MG63 (cell line): ENCODE data around the gene CRISP1. TPM values are rescaled to one million over a fixed set of nuclear protein-coding genes. Genes with fewer than 3 reads are reported as not detected.

ENCODE experiments used
- DNase-seq: peaks from one replicate; pipeline ENCODE4 v3.0.0-alpha.2; 2020
- H3K27me3 ChIP-seq: fragments of 250-450 bp; sonication (Bioruptor Pico); 2 replicates; pipeline ENCODE4 v1.5.1; 2020; ENCODE audit warnings: mild to moderate bottlenecking, moderate library complexity
- H3K36me3 ChIP-seq: fragments of 250-450 bp; sonication (Bioruptor Pico); 2 replicates; pipeline ENCODE4 v1.5.1; 2020; ENCODE audit warnings: mild to moderate bottlenecking, moderate library complexity
- H3K4me3 ChIP-seq: fragments of 250-450 bp; sonication (Bioruptor Pico); 2 replicates; pipeline ENCODE4 v1.5.1; 2020; ENCODE audit warnings: mild to moderate bottlenecking, moderate library complexity
- H3K9me3 ChIP-seq: fragments of 250-450 bp; sonication (Bioruptor Pico); 2 replicates; pipeline ENCODE4 v1.5.1; 2020; ENCODE audit warnings: mild to moderate bottlenecking, moderate library complexity
- total RNA-seq: library from RNA; depleted of rRNA; stranded (reverse); fragments of >200 nt; shearing (Covaris generic); gene quantifications from 2 replicates; pipeline ENCODE4 v1.2.3, GENCODE V29; 2014; ENCODE audit warnings: low replicate concordance; rRNA removed

Gene CRISP1
- total RNA-seq, 1 experiment from 2014 or later, result not detected

GRCh38 chr6:49790341-49790740 lies 76.0 kb downstream of the CRISP1 start:
- H3K27me3 ChIP-seq, result no peaks in the 10 kb centered on the region
- no peaks in the 10 kb centered on the region for H3K36me3 ChIP-seq
- no peak overlapping the region for H3K4me3 ChIP-seq
- no peak for DNase-seq
- no peaks in the 10 kb centered on the region for H3K9me3 ChIP-seq

GRCh38 chr6:49787176-49787575 lies 79.2 kb downstream of the CRISP1 start, which contains the start of gene PGK2:
TSS of gene PGK2 (minus strand) at chr6:49787285. CDS start at chr6:49787187, 98 bp downstream.
- DNase-seq, result peak; percentile 19

GRCh38 chr6:49784272-49784671 lies 82.1 kb downstream of the CRISP1 start:
- no peak for DNase-seq
- Histone ChIP-seq H3K9me3 (no peaks in the 10 kb centered on the region), H3K27me3 (no peaks in the 10 kb centered on the region), H3K36me3 (no peaks in the 10 kb centered on the region), H3K4me3 (no peak overlapping the region)

More at GRCh38 chr6:49787176-49787575, 79.2 kb downstream of the CRISP1 start, which contains the start of gene PGK2:
- H3K9me3 ChIP-seq, result no peaks in the 10 kb centered on the region
- no peak within 1 kb of the TSS for H3K4me3 ChIP-seq
- no peaks in the 10 kb centered on the region for H3K36me3 ChIP-seq
- H3K27me3 ChIP-seq, result no peaks in the 10 kb centered on the region

Other genes starting within 250 kb of the CRISP1 start
- not detected in 2 replicates for gene RHAG, start 229.7 kb downstream of the CRISP1 start, total RNA-seq
- not detected in 2 replicates for gene CRISP2, start 153.0 kb downstream of the CRISP1 start, total RNA-seq
- not detected in 2 replicates for gene CRISP3, start 122.1 kb downstream of the CRISP1 start, total RNA-seq
- gene PGK2, start 79.2 kb downstream of the CRISP1 start, total RNA-seq, result not detected in 2 replicates
- not detected in 2 replicates for gene DEFB114, start 97.6 kb upstream of the CRISP1 start, total RNA-seq
- not detected in 2 replicates for gene DEFB113, start 103.1 kb upstream of the CRISP1 start, total RNA-seq
- gene DEFB110, start 155.5 kb upstream of the CRISP1 start, total RNA-seq, result not detected in 2 replicates
- not detected in 2 replicates for gene DEFB112, start 183.4 kb upstream of the CRISP1 start, total RNA-seq